HepG2 (cell line): ENCODE data around the gene NARF. TPM values are rescaled to one million over a fixed set of nuclear protein-coding genes. Genes with fewer than 3 reads are reported as not detected.
A peak's percentile ranks its signal among the peaks of the same experiment; 100 is the strongest.

Source experiments
- ATF1 ChIP-seq: IDR thresholded peaks from 2 replicates; pipeline ENCODE4 v1.6.1; 2016; ENCODE audit warnings: mild to moderate bottlenecking, control low read depth
- CENPT ChIP-seq: sonication (generic); formaldehyde crosslinking; IDR thresholded peaks from 2 replicates; pipeline ENCODE4 v1.8.0; 2022; ENCODE audit warnings: low read depth, mild to moderate bottlenecking, moderate library complexity, missing genetic modification reagents
- CHD2 ChIP-seq: IDR thresholded peaks from 2 replicates; pipeline ENCODE4 v1.6.1; 2011; ENCODE audit warnings: low read depth, low read length, improper control_type of control experiment
- ELF1 ChIP-seq: sonication (generic); formaldehyde crosslinking; IDR thresholded peaks from 2 replicates; pipeline ENCODE4 v1.4.0; 2020; ENCODE audit warnings: missing genetic modification reagents
- MAZ ChIP-seq, 2 experiments: sonication (generic) in 1 of 2; formaldehyde crosslinking in 1 of 2; IDR thresholded peaks; 2 replicates each; pipeline versions ENCODE4 v1.5.0 to v1.6.1; 2012 to 2020; ENCODE audit warnings: low read depth in 2 of 2, mild to moderate bottlenecking in 2 of 2, borderline replicate concordance in 1 of 2, improper control_type of control experiment in 1 of 2, low read length in 1 of 2, missing genetic modification reagents in 1 of 2, moderate library complexity in 1 of 2
- REL ChIP-seq: sonication (generic); formaldehyde crosslinking; conservative IDR thresholded peaks from 2 replicates; pipeline ENCODE4 v1.8.0; 2022; ENCODE audit warnings: mild to moderate bottlenecking, missing genetic modification reagents, moderate library complexity
- U2AF2 ChIP-seq: fragments of 200-400 bp; formaldehyde crosslinking; IDR thresholded peaks from 2 replicates; pipeline ENCODE4 v1.6.1; 2017; ENCODE audit warnings: low read depth, mild to moderate bottlenecking, low read length
- ZMAT3 ChIP-seq: sonication (generic); formaldehyde crosslinking; conservative IDR thresholded peaks from 2 replicates; pipeline ENCODE4 v1.7.0; 2021; ENCODE audit warnings: missing genetic modification reagents
- ZNF326 ChIP-seq: sonication (generic); formaldehyde crosslinking; IDR thresholded peaks from 2 replicates; pipeline ENCODE4 v1.4.0; 2020; ENCODE audit warnings: missing genetic modification reagents, borderline replicate concordance
- ZNF484 ChIP-seq: sonication (generic); formaldehyde crosslinking; IDR thresholded peaks from 2 replicates; pipeline ENCODE4 v1.5.1; 2020; ENCODE audit warnings: mild to moderate bottlenecking, low read depth, missing genetic modification reagents, borderline replicate concordance
- ZNF546 ChIP-seq: sonication (generic); formaldehyde crosslinking; conservative IDR thresholded peaks from 2 replicates; pipeline ENCODE4 v1.8.1; 2023; ENCODE audit warnings: mild to moderate bottlenecking, missing genetic modification reagents
- ZNF552 ChIP-seq: sonication (generic); formaldehyde crosslinking; IDR thresholded peaks from 2 replicates; pipeline ENCODE4 v1.9.0; 2022; ENCODE audit warnings: missing genetic modification reagents, mild to moderate bottlenecking, borderline replicate concordance
- ZNF766 ChIP-seq: sonication (generic); formaldehyde crosslinking; IDR thresholded peaks from 2 replicates; pipeline ENCODE4 v1.5.0; 2020; ENCODE audit warnings: missing genetic modification reagents, borderline replicate concordance
- ZNF772 ChIP-seq: sonication (generic); formaldehyde crosslinking; IDR thresholded peaks from 2 replicates; pipeline ENCODE4 v1.5.0; 2020; ENCODE audit warnings: mild to moderate bottlenecking, missing genetic modification reagents
- polyA plus RNA-seq, 8 experiments: library from polyadenylated mRNA; depleted of rRNA in 3 of 8; stranded (reverse) in 7 of 8; unstranded in 1 of 8; fragments of >200 nt; fragmentation: Illumina TruSeq in 4 of 8; extraction: Trizol in 4 of 8; gene quantifications; 2 replicates each; pipeline versions ENCODE4 v1.2.1 to v1.2.3, GENCODE V29; 2011 to 2016; ENCODE audit warnings: low read depth in 4 of 8, missing spikeins in 1 of 8, mixed read lengths in 1 of 8; ENCODE audit not compliant: insufficient read depth in 1 of 8
- total RNA-seq, 5 experiments: library from RNA; depleted of rRNA; stranded (reverse); fragments of >200 nt; fragmentation: Illumina TruSeq; extraction: Trizol; gene quantifications; 2 replicates each; pipeline ENCODE4 v1.2.3, GENCODE V29; 2016; ENCODE audit warnings: low read depth in 1 of 5
- TF ChIP-seq, protein P1 (sequence below): sonication (generic); formaldehyde crosslinking; IDR thresholded peaks from 2 replicates; pipeline ENCODE4 v1.4.0; 2020; ENCODE audit warnings: missing genetic modification reagents
- TF ChIP-seq, protein P2 (sequence below): IDR thresholded peaks from 2 replicates; pipeline ENCODE4 v1.6.1; 2012; ENCODE audit warnings: low read length, improper control_type of control experiment
- TF ChIP-seq, protein P3 (sequence below): sonication (generic); formaldehyde crosslinking; IDR thresholded peaks from 2 replicates; pipeline ENCODE4 v1.9.0; 2021; ENCODE audit warnings: missing genetic modification reagents, borderline replicate concordance

Gene NARF
- total and polyA plus RNA-seq, 2 of the 13 experiments (the other 11 are each of a cell fraction or from before 2014, with no cell fraction given), result 61.1 to 144 TPM

DNA sequence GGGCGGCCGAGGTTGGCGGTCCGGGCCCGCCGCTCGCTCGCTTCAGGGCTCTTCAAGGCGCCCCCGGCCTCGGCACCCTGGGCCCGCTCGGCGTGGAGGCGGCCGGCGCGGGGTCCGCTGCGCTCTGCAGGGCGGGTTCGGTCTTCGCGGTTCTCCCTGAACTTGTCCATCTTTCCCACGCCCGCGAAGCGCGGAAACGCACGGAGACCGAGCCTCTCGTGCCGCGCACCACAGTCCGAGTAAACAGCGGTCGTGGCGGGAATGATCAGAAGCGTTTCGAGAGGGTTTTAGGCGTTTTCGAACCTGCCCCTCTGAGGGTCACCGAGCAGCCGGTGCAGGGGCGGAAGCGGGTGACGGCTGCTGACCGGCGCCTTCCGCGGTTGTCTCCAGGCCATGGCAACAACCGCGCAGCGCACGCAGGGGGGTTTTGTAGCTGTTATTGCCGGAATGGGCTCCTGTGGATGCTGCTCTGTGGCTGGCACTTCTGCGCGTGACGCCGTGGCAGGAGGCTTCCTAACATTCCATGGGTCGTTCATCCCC, 414 bp downstream of the NARF start (continued):
- TF ChIP-seq ZNF484 (CRISPR knock-in tag), result no peak
- TF ChIP-seq MAZ (IDR thresholded peaks at IDR 0.05; ENCODE audit: borderline replicate concordance, low read depth, low read length), result no peak
- TF ChIP-seq MAZ (CRISPR knock-in tag; IDR thresholded peaks at IDR 0.05; ENCODE audit: low read depth), result no peak; the same call in 1 of the 2 replicates
- TF ChIP-seq ZMAT3 (CRISPR knock-in tag), result no peak
- TF ChIP-seq ZNF766 (CRISPR knock-in tag), result no peak
- TF ChIP-seq ZNF552, result peak; percentile 12; the same call in 1 of the 2 replicates
- TF ChIP-seq, protein P1, sequence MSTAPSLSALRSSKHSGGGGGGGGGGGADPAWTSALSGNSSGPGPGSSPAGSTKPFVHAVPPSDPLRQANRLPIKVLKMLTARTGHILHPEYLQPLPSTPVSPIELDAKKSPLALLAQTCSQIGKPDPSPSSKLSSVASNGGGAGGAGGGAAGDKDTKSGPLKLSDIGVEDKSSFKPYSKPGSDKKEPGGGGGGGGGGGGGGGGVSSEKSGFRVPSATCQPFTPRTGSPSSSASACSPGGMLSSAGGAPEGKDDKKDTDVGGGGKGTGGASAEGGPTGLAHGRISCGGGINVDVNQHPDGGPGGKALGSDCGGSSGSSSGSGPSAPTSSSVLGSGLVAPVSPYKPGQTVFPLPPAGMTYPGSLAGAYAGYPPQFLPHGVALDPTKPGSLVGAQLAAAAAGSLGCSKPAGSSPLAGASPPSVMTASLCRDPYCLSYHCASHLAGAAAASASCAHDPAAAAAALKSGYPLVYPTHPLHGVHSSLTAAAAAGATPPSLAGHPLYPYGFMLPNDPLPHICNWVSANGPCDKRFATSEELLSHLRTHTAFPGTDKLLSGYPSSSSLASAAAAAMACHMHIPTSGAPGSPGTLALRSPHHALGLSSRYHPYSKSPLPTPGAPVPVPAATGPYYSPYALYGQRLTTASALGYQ, result peak; percentile 38; the same call in 1 of the 2 replicates
- TF ChIP-seq ATF1 (CRISPR knock-in tag), result no peak
- TF ChIP-seq ELF1 (CRISPR knock-in tag), result peak; percentile 59; the same call in 1 of the 2 replicates
- TF ChIP-seq CHD2, result no peak
- TF ChIP-seq REL (CRISPR knock-in tag), result no peak
- TF ChIP-seq ZNF772 (CRISPR knock-in tag), result peak; percentile 67; the same call in 1 of the 2 replicates
- TF ChIP-seq U2AF2, result 0 out of 2 replicates have a peak, but pooled peaks have one; percentile 61
- TF ChIP-seq ZNF326 (CRISPR knock-in tag), result no peak
- TF ChIP-seq, protein P2, sequence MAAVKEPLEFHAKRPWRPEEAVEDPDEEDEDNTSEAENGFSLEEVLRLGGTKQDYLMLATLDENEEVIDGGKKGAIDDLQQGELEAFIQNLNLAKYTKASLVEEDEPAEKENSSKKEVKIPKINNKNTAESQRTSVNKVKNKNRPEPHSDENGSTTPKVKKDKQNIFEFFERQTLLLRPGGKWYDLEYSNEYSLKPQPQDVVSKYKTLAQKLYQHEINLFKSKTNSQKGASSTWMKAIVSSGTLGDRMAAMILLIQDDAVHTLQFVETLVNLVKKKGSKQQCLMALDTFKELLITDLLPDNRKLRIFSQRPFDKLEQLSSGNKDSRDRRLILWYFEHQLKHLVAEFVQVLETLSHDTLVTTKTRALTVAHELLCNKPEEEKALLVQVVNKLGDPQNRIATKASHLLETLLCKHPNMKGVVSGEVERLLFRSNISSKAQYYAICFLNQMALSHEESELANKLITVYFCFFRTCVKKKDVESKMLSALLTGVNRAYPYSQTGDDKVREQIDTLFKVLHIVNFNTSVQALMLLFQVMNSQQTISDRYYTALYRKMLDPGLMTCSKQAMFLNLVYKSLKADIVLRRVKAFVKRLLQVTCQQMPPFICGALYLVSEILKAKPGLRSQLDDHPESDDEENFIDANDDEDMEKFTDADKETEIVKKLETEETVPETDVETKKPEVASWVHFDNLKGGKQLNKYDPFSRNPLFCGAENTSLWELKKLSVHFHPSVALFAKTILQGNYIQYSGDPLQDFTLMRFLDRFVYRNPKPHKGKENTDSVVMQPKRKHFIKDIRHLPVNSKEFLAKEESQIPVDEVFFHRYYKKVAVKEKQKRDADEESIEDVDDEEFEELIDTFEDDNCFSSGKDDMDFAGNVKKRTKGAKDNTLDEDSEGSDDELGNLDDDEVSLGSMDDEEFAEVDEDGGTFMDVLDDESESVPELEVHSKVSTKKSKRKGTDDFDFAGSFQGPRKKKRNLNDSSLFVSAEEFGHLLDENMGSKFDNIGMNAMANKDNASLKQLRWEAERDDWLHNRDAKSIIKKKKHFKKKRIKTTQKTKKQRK, result no peak
- TF ChIP-seq, protein P3, sequence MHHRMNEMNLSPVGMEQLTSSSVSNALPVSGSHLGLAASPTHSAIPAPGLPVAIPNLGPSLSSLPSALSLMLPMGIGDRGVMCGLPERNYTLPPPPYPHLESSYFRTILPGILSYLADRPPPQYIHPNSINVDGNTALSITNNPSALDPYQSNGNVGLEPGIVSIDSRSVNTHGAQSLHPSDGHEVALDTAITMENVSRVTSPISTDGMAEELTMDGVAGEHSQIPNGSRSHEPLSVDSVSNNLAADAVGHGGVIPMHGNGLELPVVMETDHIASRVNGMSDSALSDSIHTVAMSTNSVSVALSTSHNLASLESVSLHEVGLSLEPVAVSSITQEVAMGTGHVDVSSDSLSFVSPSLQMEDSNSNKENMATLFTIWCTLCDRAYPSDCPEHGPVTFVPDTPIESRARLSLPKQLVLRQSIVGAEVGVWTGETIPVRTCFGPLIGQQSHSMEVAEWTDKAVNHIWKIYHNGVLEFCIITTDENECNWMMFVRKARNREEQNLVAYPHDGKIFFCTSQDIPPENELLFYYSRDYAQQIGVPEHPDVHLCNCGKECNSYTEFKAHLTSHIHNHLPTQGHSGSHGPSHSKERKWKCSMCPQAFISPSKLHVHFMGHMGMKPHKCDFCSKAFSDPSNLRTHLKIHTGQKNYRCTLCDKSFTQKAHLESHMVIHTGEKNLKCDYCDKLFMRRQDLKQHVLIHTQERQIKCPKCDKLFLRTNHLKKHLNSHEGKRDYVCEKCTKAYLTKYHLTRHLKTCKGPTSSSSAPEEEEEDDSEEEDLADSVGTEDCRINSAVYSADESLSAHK, result no peak
- peak; percentile 74; the same call in 1 of the 2 replicates for TF ChIP-seq CENPT
- 0 out of 2 replicates have a peak, but pooled peaks have one; percentile 93 for TF ChIP-seq ZNF546 (CRISPR knock-in tag)
